ENCODE measurements around the gene HAUS8. TPM values are rescaled to one million over a fixed set of nuclear protein-coding genes. Genes with fewer than 3 reads are reported as not detected.

Gene HAUS8
- total and polyA plus RNA-seq, 10 donors, result 7.7 to 24.5 (median 14.6) TPM

- H3K36me3 ChIP-seq, result peaks cover 0 to 65% (median 15%) of the 10 kb centered on the region in 6 donors
- peaks cover 42 to 98% (median 74%) of the 10 kb centered on the region in 6 donors for H3K4me1 ChIP-seq
- H3K4me3 ChIP-seq, result no peak overlapping the region
- no peaks in the 10 kb centered on the region for H3K9me3 ChIP-seq
- intact Hi-C loops (cut with DNase I; ENCODE audit: low total_unique reads), result no loop called here
- WGBS, 5 donors, result 84 to 94% (median 90%) methylated on average over 13 to 14 of the region's 14 CpGs
- no peaks in the 10 kb centered on the region for H3K27me3 ChIP-seq (replicated peaks in 1 of 7)
- DNase-seq, result no peak
- no peak for TF ChIP-seq POLR2A (IDR thresholded peaks at IDR 0.05)
- no peak for TF ChIP-seq CTCF (IDR thresholded peaks at IDR 0.05 in 8 of 11, conservative IDR thresholded peaks at IDR 0.05 in 3 of 11)
- TF ChIP-seq POLR2AphosphoS5 (IDR thresholded peaks at IDR 0.05), result peak in 1 of 3 donors; percentile 49
- H3K27ac ChIP-seq, result peak overlapping the region in 2 of 8 donors; percentile 30 to 91
Measured at GRCh38 chr19:17086120-17086519, 10.9 kb upstream of the HAUS8 start.

GRCh38 chr19:17081672-17082630, 6.7 kb upstream of the HAUS8 start:
- H3K4me1 ChIP-seq, result peaks cover 54 to 98% (median 80%) of the 10 kb centered on the region in 6 donors
- peak; percentile 83 for DNase-seq
- intact Hi-C loops (cut with DNase I; ENCODE audit: low total_unique reads), result no loop called here
- H3K27me3 ChIP-seq (replicated peaks in 1 of 7), result no peaks in the 10 kb centered on the region
- TF ChIP-seq POLR2A (IDR thresholded peaks at IDR 0.05) (no peak), POLR2AphosphoS5 (IDR thresholded peaks at IDR 0.05) (peak in 2 of 3 donors; percentile 58 to 69)
- H3K27ac ChIP-seq, result peak overlapping the region in 7 of 8 donors; percentile 58 to 97 (median 92)
- 42 to 57% (median 53%) methylated on average over 16 to 20 of the region's 20 CpGs for WGBS, 5 donors
- peak overlapping the region in 1 of 8 donors; percentile 28 for H3K4me3 ChIP-seq
- H3K9me3 ChIP-seq, result no peaks in the 10 kb centered on the region
- H3K36me3 ChIP-seq, result peaks cover 0 to 61% (median 10%) of the 10 kb centered on the region in 6 donors

GRCh38 chr19:17080440-17080801, 5.2 kb upstream of the HAUS8 start:
- H3K4me3 ChIP-seq, result peak overlapping the region in 3 of 8 donors; percentile 28 to 88 (median 29)
- intact Hi-C loops (cut with DNase I; ENCODE audit: low total_unique reads), result no loop called here
- WGBS, 5 donors, result 69 to 88% (median 81%) methylated on average over 4 of the region's 4 CpGs
- peaks cover 0 to 46% (median 0%) of the 10 kb centered on the region in 6 donors for H3K36me3 ChIP-seq
- TF ChIP-seq CTCF (IDR thresholded peaks at IDR 0.05 in 8 of 11, conservative IDR thresholded peaks at IDR 0.05 in 3 of 11) (no peak), POLR2A (IDR thresholded peaks at IDR 0.05) (no peak), POLR2AphosphoS5 (IDR thresholded peaks at IDR 0.05) (no peak)
- no peak for DNase-seq
- peaks cover 55 to 91% (median 79%) of the 10 kb centered on the region in 6 donors for H3K4me1 ChIP-seq
- peak overlapping the region; percentile 38 to 97 (median 90) for H3K27ac ChIP-seq
- H3K27me3 ChIP-seq (replicated peaks in 1 of 7), result no peaks in the 10 kb centered on the region
- no peaks in the 10 kb centered on the region for H3K9me3 ChIP-seq

- Histone ChIP-seq H3K27me3 (replicated peaks in 1 of 7) (no peaks in the 10 kb centered on the region), H3K27ac (peak overlapping the region; percentile 38 to 97 (median 90)), H3K9me3 (no peaks in the 10 kb centered on the region), H3K4me1 (peaks cover 55 to 88% (median 77%) of the 10 kb centered on the region in 6 donors), H3K36me3 (peaks cover 0 to 40% (median 0%) of the 10 kb centered on the region in 6 donors), H3K4me3 (peak overlapping the region in 5 of 8 donors; percentile 21 to 88 (median 28))
- TF ChIP-seq POLR2AphosphoS5 (IDR thresholded peaks at IDR 0.05) (peak; percentile 33 to 66 (median 63)), POLR2A (IDR thresholded peaks at IDR 0.05) (no peak), CTCF (IDR thresholded peaks at IDR 0.05 in 8 of 11, conservative IDR thresholded peaks at IDR 0.05 in 3 of 11) (peak in 10 of 11 experiments; percentile 31 to 63 (median 52))
- 37 to 63% (median 55%) methylated on average over 28 of the region's 28 CpGs for WGBS, 5 donors
- intact Hi-C loops (cut with DNase I; ENCODE audit: low total_unique reads), result loop anchor here (5.0 kb wide), 1 partner anchor 47 kb away; no protein-coding TSS in a partner anchor
- peak; percentile 83 for DNase-seq
Measured at GRCh38 chr19:17079710-17080439, 4.6 kb upstream of the HAUS8 start.
